Peyer's patch (tissue), 4 donors: ENCODE results near the gene DNASE1L1.

ENCODE experiments used
- CTCF ChIP-seq, 6 experiments: fragments of 450-650 bp in 4 of 6; fragments of 200-600 bp in 2 of 6; sonication (generic) in 1 of 6; IDR thresholded peaks; one replicate each; pipeline ENCODE4 v1.5.1; 2017 to 2019; ENCODE audit warnings: antibody characterized with exemption in 6 of 6, mild to moderate bottlenecking in 3 of 6, moderate library complexity in 1 of 6
- POLR2A ChIP-seq, 2 donors: fragments of 450-650 bp; IDR thresholded peaks; one replicate each; pipeline ENCODE4 v1.5.1; 2017; ENCODE audit warnings: antibody characterized with exemption in 2 of 2, mild to moderate bottlenecking in 2 of 2, moderate library complexity in 2 of 2

GRCh38 chrX:154433605-154434004, 24.6 kb upstream of the DNASE1L1 start:
- TF ChIP-seq CTCF (IDR thresholded peaks at IDR 0.05) (no peak), POLR2A (IDR thresholded peaks at IDR 0.05) (no peak)
